IPS DF 19.7 (cell line): ENCODE data around the gene DCAF6.

ENCODE experiments used
- DNase-seq: peaks from one replicate; pipeline ENCODE4 v3.0.0-alpha.2; 2013; ENCODE audit warnings: low read depth, low spot score

The DCAF6 gene

DNA sequence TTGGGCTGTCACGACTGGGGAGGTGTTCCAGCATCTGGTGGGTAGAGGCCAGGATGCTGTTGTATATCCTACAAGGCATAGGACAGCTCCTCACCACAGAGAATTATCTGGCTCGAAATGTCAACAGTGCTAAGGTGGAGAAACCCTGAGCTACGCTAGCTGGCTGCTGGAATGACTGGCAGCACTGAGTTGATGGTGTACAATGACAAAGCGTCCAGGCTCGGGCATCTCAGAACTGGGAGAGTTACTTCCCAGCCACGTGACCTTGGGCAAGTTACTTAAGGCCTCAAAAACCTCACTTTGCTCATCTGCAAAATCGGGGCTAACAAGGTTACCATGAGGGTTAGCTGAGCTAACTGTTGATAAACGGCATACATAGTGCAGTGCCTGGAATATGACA, 164.9 kb downstream of the DCAF6 start:
- DNase-seq = no peak

DNA sequence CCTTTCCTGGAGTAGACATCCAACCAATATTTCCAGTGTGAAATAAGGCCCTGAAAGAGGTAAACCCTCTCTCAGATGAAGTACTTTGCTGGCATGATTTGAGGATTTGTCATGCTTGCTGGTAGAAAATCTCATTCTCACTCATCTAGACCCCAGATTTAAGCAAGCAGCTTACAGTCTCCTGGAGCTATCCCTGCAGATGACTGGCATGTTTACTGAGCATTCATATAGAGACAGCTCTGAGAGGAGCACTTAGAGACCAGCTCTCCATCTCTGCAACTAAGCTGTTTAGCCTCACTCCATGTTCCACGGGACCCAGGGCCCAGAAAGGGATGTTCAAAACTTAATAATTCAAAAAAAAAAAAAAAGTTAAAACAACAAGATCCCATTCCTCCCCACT, 166.0 kb downstream of the DCAF6 start:
- DNase-seq = no peak

DNA sequence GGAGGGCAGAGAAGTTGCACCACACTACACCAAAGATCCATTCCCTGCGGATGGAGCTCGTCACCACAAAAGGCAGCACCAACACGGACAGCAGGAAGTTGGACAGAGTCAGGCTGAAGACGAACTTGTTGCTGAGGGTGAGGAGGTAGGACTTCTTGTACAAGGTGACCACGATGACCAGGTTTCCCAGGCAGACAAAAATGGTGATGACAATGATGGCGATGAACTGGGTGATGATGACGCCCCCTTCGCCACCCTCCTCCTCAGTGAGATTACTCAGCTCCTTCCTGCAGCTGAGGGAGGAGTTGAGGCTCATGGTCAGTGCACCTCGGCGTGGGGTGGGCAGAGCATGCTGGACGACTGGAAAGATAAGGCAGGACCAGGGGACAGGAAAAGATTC, 168.1 kb downstream of the DCAF6 start:
- DNase-seq = no peak

DNA sequence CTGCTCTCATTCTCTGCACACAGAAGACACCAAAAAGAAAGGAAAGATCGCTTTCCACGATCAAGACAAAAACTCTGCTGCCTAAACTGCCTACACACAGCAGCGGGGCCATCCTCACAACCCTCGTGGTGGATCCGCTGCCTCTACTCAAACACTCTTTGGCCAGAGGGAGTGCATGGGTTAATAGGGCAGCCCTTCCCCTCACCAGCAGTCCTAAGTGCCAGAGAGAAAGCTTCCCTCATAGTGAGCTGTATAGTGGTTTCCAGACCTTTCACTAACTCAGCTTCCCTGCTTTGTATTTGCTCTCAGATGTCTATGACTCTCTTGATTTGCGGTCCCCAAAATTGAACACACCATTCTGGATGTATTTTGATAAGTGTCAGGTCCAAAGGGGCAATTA, 169.4 kb downstream of the DCAF6 start:
- DNase-seq = no peak

DNA sequence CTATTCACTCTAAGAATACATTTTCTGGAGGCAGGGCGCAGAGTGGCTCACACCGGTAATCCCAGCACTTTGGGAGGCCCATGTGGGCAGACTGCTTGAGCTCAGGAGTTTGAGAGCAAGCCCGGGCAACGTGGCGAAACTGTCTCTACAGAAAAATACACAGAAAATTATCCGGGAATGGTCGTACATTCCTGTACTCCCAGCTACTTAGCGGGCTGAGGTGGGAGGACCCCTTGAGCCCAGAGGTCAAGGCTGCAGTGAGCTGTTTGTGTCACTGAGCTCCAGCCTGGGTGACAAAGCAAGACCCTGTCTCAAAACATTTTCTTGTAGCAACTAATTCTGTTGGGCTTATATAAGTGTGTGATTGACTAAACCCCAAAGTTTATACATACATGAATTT, 169.8 kb downstream of the DCAF6 start:
- DNase-seq = no peak

DNA sequence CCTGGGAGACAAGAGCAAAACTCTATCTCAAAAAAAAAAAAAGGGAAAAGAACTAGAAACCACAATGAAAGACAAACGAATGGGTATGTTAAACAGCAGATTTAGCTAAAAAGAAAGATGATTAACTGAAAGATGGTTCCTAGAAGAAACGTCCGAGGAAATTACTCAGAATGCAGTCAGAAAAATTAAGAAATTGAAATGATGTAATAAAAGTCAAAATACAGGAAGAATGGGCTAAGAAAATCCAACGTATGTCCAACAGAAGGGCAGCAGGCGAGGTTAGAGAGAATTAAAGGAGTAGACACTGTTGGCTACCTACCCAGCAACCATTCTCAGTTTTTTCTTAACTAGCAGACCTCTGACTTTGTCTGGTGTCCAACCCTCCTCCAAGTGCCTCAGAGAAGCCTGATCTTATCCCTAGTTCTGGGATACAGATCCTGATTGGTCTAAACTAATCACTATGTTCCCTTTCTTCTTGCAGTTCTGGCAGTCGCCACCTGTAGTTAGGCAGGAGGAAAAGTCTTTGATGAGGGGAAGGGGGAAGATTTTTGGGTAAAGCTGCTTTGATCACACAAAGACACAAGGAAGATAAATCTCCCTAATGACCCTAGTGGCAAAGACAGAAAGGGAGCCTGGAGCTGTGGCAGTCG, 174.5 kb downstream of the DCAF6 start:
- DNase-seq = peak; percentile 50

DNA sequence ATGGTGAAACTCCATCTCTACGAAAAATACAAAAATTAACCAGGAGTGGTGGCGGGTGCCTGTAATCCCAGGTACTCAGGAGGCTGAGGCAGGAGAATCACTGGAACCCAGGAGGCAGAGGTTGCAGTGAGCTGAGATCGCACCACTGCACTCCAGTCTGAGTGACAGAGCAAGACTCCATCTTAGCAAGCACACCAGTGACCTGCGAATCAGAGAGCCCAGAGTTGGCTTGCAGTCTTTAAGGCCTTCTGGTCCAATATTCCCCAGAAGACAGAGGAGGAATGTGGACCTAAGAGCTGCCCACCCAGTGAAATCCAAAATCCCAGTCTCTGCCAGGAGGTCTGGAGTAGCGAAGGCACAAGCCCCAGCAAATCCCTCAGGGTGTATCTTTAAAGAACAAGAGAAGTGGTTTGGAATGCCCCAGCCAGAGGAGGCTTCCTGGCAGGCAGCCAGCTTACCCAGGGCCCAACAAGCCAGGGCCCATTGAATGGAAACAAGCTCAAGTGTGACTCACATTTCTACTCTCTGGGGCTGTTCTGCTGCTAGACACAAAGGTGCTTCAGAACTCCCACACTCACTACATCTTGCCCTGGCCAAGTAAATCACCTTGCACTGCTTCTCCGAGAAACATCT, 176.3 kb downstream of the DCAF6 start:
- DNase-seq = no peak

DNA sequence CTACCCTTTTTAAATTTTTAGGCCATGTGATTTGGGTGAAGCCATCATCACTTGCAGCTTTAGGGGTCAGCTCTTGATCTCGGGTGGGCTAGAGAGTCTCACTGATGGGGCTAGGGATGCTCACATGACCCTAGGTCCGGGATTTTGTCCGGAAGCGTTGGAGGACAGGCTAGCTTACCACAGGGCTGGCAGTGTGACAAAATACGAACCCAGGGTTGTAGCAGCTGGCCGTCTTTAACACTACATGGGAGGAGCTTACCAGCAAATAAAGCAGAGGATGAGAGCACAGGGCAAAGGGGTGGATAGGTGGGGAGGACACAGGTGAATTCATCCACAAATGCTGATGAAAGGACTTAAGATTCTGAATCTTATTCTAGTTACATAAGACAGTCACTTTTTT, 178.4 kb downstream of the DCAF6 start:
- DNase-seq = no peak

DNA sequence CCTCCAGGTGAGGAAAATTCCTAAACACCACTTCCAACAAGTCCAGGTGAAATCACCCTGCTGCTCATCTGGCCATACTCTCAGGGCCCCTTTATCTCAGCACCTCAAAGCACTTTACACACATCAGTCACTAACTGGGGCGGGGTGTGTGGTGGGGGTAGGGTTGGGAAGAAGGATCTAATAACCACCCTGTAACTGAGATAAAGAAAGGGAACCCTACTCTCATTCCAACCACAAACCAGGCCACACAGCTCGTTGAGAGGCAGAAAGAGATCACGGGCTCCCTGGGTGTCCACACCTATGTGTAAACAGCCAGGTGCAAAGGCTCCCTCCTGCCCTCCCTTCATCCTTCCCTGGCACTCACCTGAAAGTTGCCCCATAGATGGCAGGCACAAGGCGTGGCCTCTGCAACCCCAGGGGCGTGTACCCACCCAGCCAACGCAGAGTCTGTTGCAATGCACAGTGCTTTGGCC, 179.9 kb downstream of the DCAF6 start:
- DNase-seq = no peak

DNA sequence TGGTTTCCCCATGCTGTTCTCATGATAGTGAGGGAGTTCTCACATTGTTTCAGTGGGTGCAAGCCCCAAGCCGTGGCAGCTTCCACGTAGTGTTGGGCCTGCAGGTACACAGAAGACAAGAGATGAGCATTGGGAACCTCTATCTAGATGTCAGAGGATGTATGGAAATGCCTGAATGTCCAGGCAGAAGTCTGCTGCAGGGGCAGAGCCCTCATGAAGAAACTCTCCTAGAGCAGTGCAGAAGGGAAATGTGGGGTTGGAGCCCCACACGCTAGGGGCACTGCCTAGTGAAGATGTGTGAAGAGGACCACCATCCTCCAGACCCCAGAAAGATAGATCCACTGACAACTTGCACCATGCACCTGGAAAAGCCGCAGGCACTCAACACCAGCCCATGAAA, 183.3 kb downstream of the DCAF6 start:
- no peak for DNase-seq

DNA sequence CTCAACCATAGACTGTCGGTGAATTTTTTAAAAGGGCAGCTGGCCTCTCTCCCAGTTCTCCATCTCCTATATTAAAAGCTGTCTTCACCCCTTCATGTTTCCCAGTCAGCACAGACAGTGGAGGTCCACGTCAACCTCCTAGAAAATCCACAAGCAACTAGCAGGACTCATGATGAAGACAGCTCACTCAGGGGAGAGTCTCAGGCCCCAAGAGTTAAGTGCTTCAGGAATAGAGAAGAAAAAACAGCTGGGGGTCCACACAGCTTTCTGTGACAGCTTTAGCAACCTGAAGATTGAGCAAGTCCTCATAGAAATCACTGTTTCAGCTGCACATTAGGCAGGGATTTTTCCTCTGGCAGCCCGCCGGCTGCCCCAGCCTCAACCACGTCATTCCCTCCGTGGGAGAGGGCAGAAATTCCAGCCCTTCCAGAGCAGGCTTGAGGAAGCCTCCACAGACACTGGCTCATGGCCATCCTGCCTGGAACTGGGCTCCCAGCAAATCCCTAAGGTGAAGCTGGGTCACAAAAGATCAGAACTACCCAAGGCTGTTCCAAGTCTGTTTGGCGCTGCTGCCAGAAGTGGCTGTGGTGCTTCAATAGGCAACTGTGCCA, 185.0 kb downstream of the DCAF6 start:
- no peak for DNase-seq

DNA sequence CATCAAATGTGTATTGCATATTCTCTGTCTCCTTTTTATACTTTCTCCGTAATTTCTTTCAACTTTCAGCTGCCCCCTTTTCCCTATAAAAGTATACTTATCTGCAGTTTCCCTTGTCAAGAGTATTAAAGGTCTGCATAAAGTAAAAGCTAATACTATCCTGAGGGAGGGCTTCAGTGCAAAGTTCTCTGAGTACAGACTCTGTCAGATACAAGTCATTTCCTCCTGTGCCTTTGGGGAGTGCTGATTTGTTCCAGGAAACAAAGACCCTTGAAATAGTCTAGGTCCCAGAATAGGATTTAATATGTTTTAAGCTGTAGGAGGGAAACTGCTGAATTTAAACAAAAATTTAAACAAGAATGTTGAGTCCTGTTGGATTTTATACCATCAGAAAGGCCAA, 188.6 kb downstream of the DCAF6 start:
- no peak for DNase-seq
